ENCODE measurements around the gene UBE2E2.

GRCh38 chr3:23533996-23534395, 330.9 kb downstream of the UBE2E2 start:
- TF ChIP-seq POLR2A (IDR thresholded peaks at IDR 0.05; ENCODE audit: extremely low read depth, insufficient read length) = no peak
- TF ChIP-seq CTCF (IDR thresholded peaks at IDR 0.05; ENCODE audit: low read depth, low read length) = no peak
- TF ChIP-seq MYC (IDR thresholded peaks at IDR 0.05; ENCODE audit: low read depth, low read length) = no peak
- TF ChIP-seq, protein P1, sequence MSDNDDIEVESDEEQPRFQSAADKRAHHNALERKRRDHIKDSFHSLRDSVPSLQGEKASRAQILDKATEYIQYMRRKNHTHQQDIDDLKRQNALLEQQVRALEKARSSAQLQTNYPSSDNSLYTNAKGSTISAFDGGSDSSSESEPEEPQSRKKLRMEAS (IDR thresholded peaks at IDR 0.05; ENCODE audit: low read depth, low read length) = no peak
